ENCODE results near the gene HMGN1. TPM values are rescaled to one million over a fixed set of nuclear protein-coding genes. Genes with fewer than 3 reads are reported as not detected.
"Not testable (repeated sequence)": the region's sequence is repeated elsewhere in the genome, so short reads cannot be mapped to it uniquely, and the experiment has no call there.

The HMGN1 gene
- total and polyA plus RNA-seq, 8 donors = 60.1 to 140 (median 98.1) TPM

GRCh38 chr21:39386194-39386593 lies 37.3 kb upstream of the HMGN1 start:
- intact Hi-C loops (cut with DNase I) = loop anchor here in 1 of 3 donors (10.0 kb wide), 1 partner anchor 71 kb away; the partner anchor contains the start of gene BRWD1
- Histone ChIP-seq H3K4me3 (peak overlapping the region in 1 of 4 donors; percentile 32), H3K9me3 (no peaks in the 10 kb centered on the region), H3K4me1 (peaks cover 4 to 16% (median 8%) of the 10 kb centered on the region in 3 donors), H3K27ac (peak overlapping the region; percentile 23 to 80 (median 48)), H3K36me3 (no peaks in the 10 kb centered on the region), H3K27me3 (no peaks in the 10 kb centered on the region)
- peak in 2 of 4 donors; percentile 3 to 5 for ATAC-seq
- 50 to 61% methylated on average over 13 of the region's 13 CpGs for WGBS, 2 donors
- TF ChIP-seq CTCF (IDR thresholded peaks at IDR 0.05) = no peak
- DNase-seq = peak; percentile 39 to 80 (median 60)
- FAIRE-seq = no peak

GRCh38 chr21:39385299-39386145 lies 36.6 kb upstream of the HMGN1 start:
- H3K9me3 ChIP-seq = no peaks in the 10 kb centered on the region
- peak overlapping the region; percentile 49 to 80 (median 65) for H3K27ac ChIP-seq
- no peaks in the 10 kb centered on the region for H3K27me3 ChIP-seq
- peak overlapping the region in 1 of 4 donors; percentile 32 for H3K4me3 ChIP-seq
- no peak for TF ChIP-seq CTCF (IDR thresholded peaks at IDR 0.05)
- WGBS, 2 donors = 41 to 51% methylated on average over 50 of the region's 50 CpGs
- H3K4me1 ChIP-seq = peaks cover 4 to 19% (median 8%) of the 10 kb centered on the region in 3 donors
- intact Hi-C loops (cut with DNase I) = loop anchor here in 1 of 3 donors (10.0 kb wide), 1 partner anchor 71 kb away; the partner anchor contains the start of gene BRWD1
- DNase-seq (peak; percentile 91 to 99 (median 96)), ATAC-seq (peak; percentile 72 to 82 (median 80)), FAIRE-seq (no peak)
- H3K36me3 ChIP-seq = no peaks in the 10 kb centered on the region

DNA sequence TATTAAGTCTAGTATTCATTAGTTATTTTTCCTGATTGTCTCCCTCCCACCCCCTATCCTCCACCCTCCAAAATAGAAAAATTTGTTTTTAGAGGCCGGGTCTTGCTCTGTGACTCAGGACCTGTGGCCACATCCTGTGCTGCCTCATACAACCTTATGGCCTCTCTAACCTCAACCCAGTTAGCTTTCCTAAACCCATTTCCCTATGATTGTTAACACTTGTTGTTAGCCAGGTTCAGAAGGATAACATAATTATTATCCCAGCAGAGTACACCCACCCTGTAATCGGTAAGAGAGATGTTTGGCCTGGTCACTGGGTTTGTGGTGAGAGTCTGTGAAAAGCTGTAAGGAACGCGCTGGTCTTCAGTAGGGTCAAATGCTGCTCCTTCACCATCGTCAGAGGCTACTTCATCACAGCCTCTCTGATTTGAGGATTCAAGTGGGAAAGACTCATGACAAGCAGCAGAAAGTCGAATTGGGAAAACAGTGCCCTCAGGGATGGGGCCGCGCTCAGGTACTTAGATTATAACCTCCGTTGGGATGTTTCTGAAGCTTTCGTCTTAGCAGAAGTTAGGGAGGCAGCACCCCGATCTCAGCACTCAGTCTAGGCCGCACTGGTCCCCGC lies 35.9 kb upstream of the HMGN1 start:
- Histone ChIP-seq H3K27ac (peak overlapping the region; percentile 49 to 80 (median 65)), H3K36me3 (no peaks in the 10 kb centered on the region), H3K4me1 (peaks cover 4 to 19% (median 8%) of the 10 kb centered on the region in 3 donors), H3K4me3 (peak overlapping the region in 1 of 4 donors; percentile 32), H3K27me3 (no peaks in the 10 kb centered on the region), H3K9me3 (no peaks in the 10 kb centered on the region)
- ATAC-seq = no peak
- 72% methylated on average over 13 of the region's 13 CpGs for WGBS, 2 donors
- no peak for TF ChIP-seq CTCF (IDR thresholded peaks at IDR 0.05)
- intact Hi-C loops (cut with DNase I) = loop anchor here in 1 of 3 donors (10.0 kb wide), 1 partner anchor 70 kb away; the partner anchor contains the start of gene BRWD1
- FAIRE-seq = no peak
- no peak for DNase-seq

DNA sequence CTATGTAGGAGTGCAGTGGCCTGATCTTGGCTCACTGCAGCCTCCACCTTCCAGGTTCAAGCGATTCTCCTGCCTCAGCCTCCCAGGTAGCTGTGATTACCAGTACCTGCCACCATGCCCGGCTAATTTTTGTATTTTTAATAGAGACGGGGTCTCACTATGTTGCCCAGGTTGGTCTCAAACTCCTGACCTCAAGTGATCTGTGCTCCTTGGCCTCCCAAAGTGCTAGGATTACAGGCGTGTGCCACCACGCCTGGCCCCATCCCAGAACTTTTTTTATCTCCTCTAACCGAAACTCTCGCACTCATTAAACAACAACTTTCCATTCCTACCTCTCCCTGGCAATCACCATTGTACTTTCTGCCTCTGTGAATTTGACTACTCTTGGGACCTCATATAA lies 33.2 kb upstream of the HMGN1 start:
- H3K36me3 ChIP-seq, H3K27me3 ChIP-seq, H3K9me3 ChIP-seq, DNase-seq, H3K27ac ChIP-seq, FAIRE-seq, H3K4me3 ChIP-seq, ATAC-seq: not testable (repeated sequence)
- 85 to 91% methylated on average over 7 of the region's 7 CpGs for WGBS, 2 donors
- peaks cover 4 to 17% (median 7%) of the 10 kb centered on the region in 3 donors for H3K4me1 ChIP-seq
- intact Hi-C loops (cut with DNase I) = loop anchor here in 1 of 3 donors (10.0 kb wide), 1 partner anchor 67 kb away; the partner anchor contains the start of gene BRWD1

GRCh38 chr21:39381009-39381408 lies 32.1 kb upstream of the HMGN1 start:
- ATAC-seq (peak in 3 of 4 donors; percentile 1 to 3 (median 2)), FAIRE-seq (no peak), DNase-seq (no peak)
- WGBS, 2 donors = 15 to 18% methylated on average over 12 of the region's 12 CpGs
- peak overlapping the region; percentile 75 to 92 (median 79) for H3K27ac ChIP-seq
- H3K4me3 ChIP-seq = peak overlapping the region; percentile 54 to 69 (median 64)
- no peak for TF ChIP-seq CTCF (IDR thresholded peaks at IDR 0.05)
- no peaks in the 10 kb centered on the region for H3K27me3 ChIP-seq
- H3K36me3 ChIP-seq = no peaks in the 10 kb centered on the region
- intact Hi-C loops (cut with DNase I) = loop anchor here in 1 of 3 donors (10.0 kb wide), 1 partner anchor 66 kb away; the partner anchor contains the start of gene BRWD1
- H3K9me3 ChIP-seq = no peaks in the 10 kb centered on the region
- H3K4me1 ChIP-seq = peaks cover 0 to 8% (median 0%) of the 10 kb centered on the region in 3 donors
